ENCODE data around the gene CYP11A1.
"Not testable (repeated sequence)": the region's sequence is repeated elsewhere in the genome, so short reads cannot be mapped to it uniquely, and the experiment has no call there.

CYP11A1 gene

DNA sequence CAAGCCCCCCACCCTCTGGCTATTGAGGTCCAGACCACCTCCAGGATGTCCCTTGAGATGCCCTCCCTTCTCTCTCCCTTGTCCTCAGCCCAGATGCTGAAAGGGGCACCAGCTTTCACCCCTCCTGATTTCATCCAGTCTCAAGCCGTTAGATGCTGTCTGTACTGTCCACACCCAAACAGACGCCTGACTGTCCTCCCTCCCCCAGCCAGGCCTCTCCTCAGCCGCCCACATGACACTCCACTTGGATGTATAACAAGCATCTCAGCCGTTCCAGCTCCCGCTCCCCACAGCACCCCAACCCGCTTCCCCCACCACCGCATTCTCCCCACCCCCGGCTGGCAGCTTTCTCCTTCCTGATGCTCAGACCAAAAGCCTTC is 25.0 kb upstream of the CYP11A1 start:
- H3K4me3 ChIP-seq (ENCODE audit: low read length), result no peak overlapping the region
- no peaks in the 10 kb centered on the region for H3K27me3 ChIP-seq (ENCODE audit: control insufficient read depth, insufficient read depth, low read length)
- no peak overlapping the region for H3K27ac ChIP-seq (ENCODE audit: low read length)
- no peaks in the 10 kb centered on the region for H3K9me3 ChIP-seq (ENCODE audit: control insufficient read depth, low read depth, low read length)
- H3K4me1 ChIP-seq (ENCODE audit: control insufficient read depth, low read depth, low read length), result no peaks in the 10 kb centered on the region
- no peaks in the 10 kb centered on the region for H3K36me3 ChIP-seq (ENCODE audit: control insufficient read depth, low read depth, low read length)
- no peak overlapping the region for H3K9ac ChIP-seq (ENCODE audit: low read length)

GRCh38 chr15:74391582-74392450 is 24.4 kb upstream of the CYP11A1 start:
- H3K27ac ChIP-seq (ENCODE audit: low read length), result no peak overlapping the region
- no peaks in the 10 kb centered on the region for H3K4me1 ChIP-seq (ENCODE audit: control insufficient read depth, low read depth, low read length)
- H3K36me3 ChIP-seq (ENCODE audit: control insufficient read depth, low read depth, low read length), result no peaks in the 10 kb centered on the region
- no peaks in the 10 kb centered on the region for H3K27me3 ChIP-seq (ENCODE audit: control insufficient read depth, insufficient read depth, low read length)
- no peak overlapping the region for H3K9ac ChIP-seq (ENCODE audit: low read length)
- H3K4me3 ChIP-seq (ENCODE audit: low read length), result no peak overlapping the region
- no peaks in the 10 kb centered on the region for H3K9me3 ChIP-seq (ENCODE audit: control insufficient read depth, low read depth, low read length)

DNA sequence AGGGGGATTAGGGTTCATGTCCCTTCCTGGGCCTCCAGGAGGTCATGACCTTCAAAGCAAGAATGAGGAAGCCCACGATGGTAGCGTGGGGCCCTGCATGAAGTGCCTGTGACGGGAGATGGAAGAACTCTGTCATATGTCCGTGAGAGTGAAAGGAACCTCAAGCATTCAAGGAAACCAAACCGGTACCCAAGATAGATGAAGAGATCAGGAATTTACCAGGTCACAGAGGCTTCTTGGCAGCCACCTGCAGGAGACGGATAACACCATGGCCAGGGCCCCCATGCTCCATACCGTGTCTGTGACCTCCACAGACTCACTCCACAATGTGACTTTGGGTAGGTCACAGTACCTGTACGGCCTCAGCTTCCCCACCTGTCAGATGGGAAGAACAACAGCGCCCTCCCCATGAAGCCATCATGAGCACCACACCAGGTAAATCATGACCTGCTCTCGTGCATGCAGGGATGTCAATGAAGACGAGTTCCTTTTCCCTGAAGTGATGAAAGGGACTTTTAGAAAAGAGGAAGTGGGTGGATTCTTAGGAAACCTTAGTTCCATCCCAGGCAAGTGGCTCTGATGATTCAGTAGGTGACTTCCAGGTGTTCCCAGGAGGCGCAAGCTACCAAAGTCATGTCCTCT is 23.3 kb upstream of the CYP11A1 start:
- H3K4me1 ChIP-seq (ENCODE audit: control insufficient read depth, low read depth, low read length), result peaks cover 4% of the 10 kb centered on the region
- H3K36me3 ChIP-seq (ENCODE audit: control insufficient read depth, low read depth, low read length), result no peaks in the 10 kb centered on the region
- no peak overlapping the region for H3K9ac ChIP-seq (ENCODE audit: low read length)
- H3K9me3 ChIP-seq (ENCODE audit: control insufficient read depth, low read depth, low read length), result no peaks in the 10 kb centered on the region
- H3K27ac ChIP-seq (ENCODE audit: low read length), result no peak overlapping the region
- H3K4me3 ChIP-seq (ENCODE audit: low read length), result no peak overlapping the region
- no peaks in the 10 kb centered on the region for H3K27me3 ChIP-seq (ENCODE audit: control insufficient read depth, insufficient read depth, low read length)

DNA sequence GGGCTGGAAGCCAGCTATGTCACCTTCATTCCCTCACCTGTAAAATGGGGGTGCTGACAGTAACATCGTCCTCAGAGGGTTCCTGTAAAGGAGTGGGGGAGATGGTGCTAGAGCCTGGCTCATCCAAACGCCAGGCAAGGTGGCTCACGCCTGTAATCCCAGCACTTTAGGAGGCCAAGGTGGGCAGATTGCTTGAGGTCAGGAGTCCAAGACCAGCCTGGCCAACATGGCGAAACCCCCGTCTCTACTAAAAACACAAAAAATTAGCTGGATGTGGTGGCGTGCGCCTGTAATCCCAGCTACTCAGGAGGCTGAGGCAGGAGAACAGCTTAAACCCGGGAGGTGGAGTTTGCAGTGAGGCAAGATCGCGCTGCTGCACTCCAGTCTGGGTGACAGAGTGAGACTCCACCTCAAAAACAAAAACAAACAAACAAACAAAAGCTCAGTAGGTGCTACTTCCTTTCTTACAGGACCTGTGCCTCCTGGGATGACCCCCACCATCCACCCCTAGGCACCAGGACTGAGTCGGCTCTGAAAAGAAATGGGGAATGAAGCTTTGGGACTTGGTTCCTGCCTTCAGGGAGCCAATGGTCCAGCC is 22.7 kb upstream of the CYP11A1 start:
- H3K4me1 ChIP-seq (ENCODE audit: control insufficient read depth, low read depth, low read length); H3K27me3 ChIP-seq (ENCODE audit: control insufficient read depth, insufficient read depth, low read length); H3K36me3 ChIP-seq (ENCODE audit: control insufficient read depth, low read depth, low read length); H3K27ac ChIP-seq (ENCODE audit: low read length); H3K4me3 ChIP-seq (ENCODE audit: low read length); H3K9ac ChIP-seq (ENCODE audit: low read length); H3K9me3 ChIP-seq (ENCODE audit: control insufficient read depth, low read depth, low read length): not testable (repeated sequence)

DNA sequence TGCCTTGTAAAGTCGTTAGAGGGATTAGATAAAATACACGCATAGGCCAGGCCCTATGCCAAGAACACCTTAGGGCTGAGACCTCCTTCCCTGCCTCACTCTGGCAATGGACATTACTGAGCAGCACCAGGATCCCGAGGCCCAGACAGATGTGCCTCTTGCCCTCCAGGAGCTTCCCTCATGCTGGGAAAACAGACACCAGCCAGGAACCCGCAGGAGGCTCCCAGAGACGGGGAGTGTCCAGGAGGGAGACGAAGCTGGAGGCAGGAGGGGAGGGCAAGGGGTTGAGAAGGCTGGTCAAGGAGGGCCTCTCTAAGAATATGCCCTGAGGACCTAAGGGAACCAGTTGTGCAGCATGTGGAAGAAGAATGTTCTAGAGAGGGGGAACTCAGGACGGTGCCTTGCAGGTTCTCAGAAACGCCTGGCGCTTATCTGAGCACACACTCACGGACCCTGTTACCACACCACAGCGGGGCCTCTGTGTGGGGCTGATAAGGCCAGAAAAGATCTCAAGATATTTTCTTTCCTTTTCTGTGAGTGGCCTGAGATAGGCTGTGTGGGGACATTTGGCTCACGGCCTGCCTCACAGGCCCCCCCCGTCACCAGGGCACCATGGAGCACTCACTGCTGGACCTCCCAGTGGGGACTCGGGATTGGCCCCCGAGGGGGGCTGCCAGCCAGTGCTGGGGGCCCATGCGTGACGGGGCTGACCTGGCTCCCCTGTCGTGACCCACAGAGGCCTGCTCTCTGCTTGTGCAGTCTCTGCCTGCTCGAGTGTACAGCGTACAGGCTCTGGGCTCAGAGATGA is 22.0 kb upstream of the CYP11A1 start:
- Histone ChIP-seq H3K4me3 (ENCODE audit: low read length) (no peak overlapping the region), H3K4me1 (ENCODE audit: control insufficient read depth, low read depth, low read length) (peaks cover 8% of the 10 kb centered on the region), H3K27me3 (ENCODE audit: control insufficient read depth, insufficient read depth, low read length) (no peaks in the 10 kb centered on the region), H3K36me3 (ENCODE audit: control insufficient read depth, low read depth, low read length) (no peaks in the 10 kb centered on the region), H3K27ac (ENCODE audit: low read length) (no peak overlapping the region), H3K9me3 (ENCODE audit: control insufficient read depth, low read depth, low read length) (no peaks in the 10 kb centered on the region), H3K9ac (ENCODE audit: low read length) (no peak overlapping the region)

DNA sequence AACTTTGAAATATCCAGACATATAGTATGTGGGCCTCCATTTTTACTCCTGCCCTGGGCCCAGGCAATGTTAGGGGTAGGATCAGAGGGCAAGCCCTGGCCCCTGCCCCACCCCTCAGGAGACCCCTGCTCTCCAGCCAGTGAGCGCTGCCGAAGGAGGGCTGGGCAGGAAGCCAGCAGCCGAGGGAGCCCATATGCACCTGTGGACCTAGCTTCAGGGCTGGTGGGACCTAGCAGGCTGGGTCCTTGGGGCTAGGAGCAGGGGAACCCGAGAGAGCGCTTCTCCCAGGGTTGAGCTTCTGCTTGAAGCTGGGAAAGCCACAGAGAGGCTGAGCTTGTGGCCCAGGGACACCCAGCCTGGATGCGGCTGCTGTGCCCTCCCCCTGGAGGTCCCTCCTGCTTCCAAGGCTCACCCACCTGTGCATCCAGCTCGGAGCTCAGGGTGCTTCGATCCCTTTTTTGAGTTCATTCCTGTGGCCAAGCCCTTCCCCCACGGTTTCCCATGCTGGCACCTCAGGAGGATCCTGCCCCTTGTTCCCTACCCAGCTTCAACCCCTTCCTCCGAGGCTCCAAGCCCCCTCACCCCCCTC is 21.0 kb upstream of the CYP11A1 start:
- peaks cover 8% of the 10 kb centered on the region for H3K4me1 ChIP-seq (ENCODE audit: control insufficient read depth, low read depth, low read length)
- H3K9me3 ChIP-seq (ENCODE audit: control insufficient read depth, low read depth, low read length), result no peaks in the 10 kb centered on the region
- no peaks in the 10 kb centered on the region for H3K27me3 ChIP-seq (ENCODE audit: control insufficient read depth, insufficient read depth, low read length)
- no peaks in the 10 kb centered on the region for H3K36me3 ChIP-seq (ENCODE audit: control insufficient read depth, low read depth, low read length)
- H3K4me3 ChIP-seq (ENCODE audit: low read length), result no peak overlapping the region
- H3K9ac ChIP-seq (ENCODE audit: low read length), result no peak overlapping the region
- H3K27ac ChIP-seq (ENCODE audit: low read length), result no peak overlapping the region

DNA sequence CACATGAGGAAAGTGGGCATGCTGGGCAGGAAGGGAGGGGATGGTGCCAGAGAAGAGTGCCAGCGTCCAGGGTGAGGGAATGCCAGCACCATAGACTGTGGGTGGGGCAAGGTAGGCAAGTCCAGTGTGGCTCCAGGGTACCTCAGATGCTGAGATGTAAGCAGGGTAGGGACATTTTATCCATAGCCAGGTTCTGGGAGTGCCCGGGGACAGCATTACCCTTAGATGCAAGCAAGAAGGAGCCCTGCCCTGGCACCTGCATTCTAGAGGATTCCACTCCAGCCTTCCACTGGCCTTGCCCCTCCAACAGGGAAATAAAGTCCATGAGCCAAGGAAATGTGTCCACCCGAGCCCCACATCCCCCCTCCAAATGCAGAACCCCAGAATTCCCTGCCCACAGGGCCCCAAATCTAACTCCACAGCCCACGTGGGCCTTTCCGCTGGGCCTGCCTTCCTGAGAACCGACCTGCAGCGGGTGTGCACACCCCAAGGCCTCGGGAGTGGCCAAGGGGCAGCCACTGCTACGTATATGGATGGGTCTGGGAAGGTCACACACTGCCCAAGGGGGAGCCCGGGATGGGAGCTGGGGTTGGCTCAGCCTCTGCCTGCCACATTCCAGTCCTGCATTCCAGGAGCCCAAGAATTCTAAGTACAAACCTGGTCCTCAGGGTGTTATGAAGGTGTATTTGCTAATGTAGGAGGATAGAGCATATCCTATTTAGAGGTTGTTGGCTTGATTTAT is 20.3 kb upstream of the CYP11A1 start:
- Histone ChIP-seq H3K4me3 (ENCODE audit: low read length) (no peak overlapping the region), H3K9me3 (ENCODE audit: control insufficient read depth, low read depth, low read length) (no peaks in the 10 kb centered on the region), H3K9ac (ENCODE audit: low read length) (no peak overlapping the region), H3K4me1 (ENCODE audit: control insufficient read depth, low read depth, low read length) (peaks cover 8% of the 10 kb centered on the region), H3K27ac (ENCODE audit: low read length) (no peak overlapping the region), H3K27me3 (ENCODE audit: control insufficient read depth, insufficient read depth, low read length) (no peaks in the 10 kb centered on the region), H3K36me3 (ENCODE audit: control insufficient read depth, low read depth, low read length) (no peaks in the 10 kb centered on the region)

DNA sequence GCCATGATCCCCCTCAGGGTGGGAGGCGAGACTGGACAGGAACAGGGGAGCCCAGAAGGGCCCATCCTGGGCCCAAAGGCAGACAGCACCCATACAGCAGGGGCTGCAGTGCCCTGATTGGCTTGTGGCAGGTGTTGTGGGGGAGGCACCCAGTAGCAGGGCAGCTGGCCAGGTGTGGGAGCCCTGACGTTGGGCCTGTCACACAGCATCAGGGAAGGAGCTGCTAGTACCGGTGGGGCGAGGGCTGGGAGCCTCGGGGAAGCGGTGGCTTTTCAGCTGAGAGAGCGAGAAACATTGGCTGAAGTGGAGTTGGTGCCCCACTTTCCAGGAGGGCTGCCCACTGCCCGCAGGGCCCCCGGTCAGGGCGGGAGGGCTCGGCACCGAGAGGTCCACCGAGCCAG is 19.7 kb upstream of the CYP11A1 start:
- H3K27me3 ChIP-seq (ENCODE audit: control insufficient read depth, insufficient read depth, low read length), result no peaks in the 10 kb centered on the region
- H3K36me3 ChIP-seq (ENCODE audit: control insufficient read depth, low read depth, low read length), result no peaks in the 10 kb centered on the region
- H3K9me3 ChIP-seq (ENCODE audit: control insufficient read depth, low read depth, low read length), result no peaks in the 10 kb centered on the region
- H3K4me1 ChIP-seq (ENCODE audit: control insufficient read depth, low read depth, low read length), result peaks cover 8% of the 10 kb centered on the region
- no peak overlapping the region for H3K4me3 ChIP-seq (ENCODE audit: low read length)
- H3K9ac ChIP-seq (ENCODE audit: low read length), result no peak overlapping the region
- no peak overlapping the region for H3K27ac ChIP-seq (ENCODE audit: low read length)

DNA sequence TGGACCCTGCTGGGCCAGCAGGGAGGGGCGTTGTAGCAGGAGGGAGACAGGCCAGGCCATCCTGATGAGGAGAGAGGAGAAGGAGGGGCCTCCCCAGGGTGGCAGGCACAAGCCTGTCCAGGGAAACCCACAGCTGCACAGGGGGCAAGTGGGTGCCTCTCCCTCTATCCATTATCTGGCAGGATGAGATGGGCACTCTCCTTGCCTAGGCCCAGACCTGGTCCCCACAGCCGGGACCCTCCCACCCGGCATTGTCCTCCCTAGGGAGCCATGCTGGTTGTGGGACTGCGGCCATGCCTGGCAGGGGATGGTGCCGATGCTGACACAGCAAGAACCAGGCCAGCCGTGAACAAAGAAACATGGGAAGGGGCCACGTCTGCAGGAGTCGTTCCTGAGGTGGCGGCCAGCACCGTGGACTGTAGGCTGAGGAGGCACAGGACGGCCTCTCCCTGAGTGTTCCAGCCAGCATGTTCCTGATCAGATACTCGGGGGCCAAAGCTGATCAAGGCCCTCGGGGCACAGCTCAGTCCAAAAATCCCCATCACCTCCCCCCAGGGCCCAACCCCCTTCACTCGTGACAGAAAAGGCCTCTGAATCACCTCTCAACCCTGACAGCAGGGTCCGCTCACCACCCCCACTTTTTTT is 19.2 kb upstream of the CYP11A1 start:
- Histone ChIP-seq H3K4me1 (ENCODE audit: control insufficient read depth, low read depth, low read length) (peaks cover 8% of the 10 kb centered on the region), H3K9me3 (ENCODE audit: control insufficient read depth, low read depth, low read length) (no peaks in the 10 kb centered on the region), H3K27me3 (ENCODE audit: control insufficient read depth, insufficient read depth, low read length) (no peaks in the 10 kb centered on the region), H3K27ac (ENCODE audit: low read length) (no peak overlapping the region), H3K4me3 (ENCODE audit: low read length) (no peak overlapping the region), H3K36me3 (ENCODE audit: control insufficient read depth, low read depth, low read length) (no peaks in the 10 kb centered on the region), H3K9ac (ENCODE audit: low read length) (no peak overlapping the region)

GRCh38 chr15:74385733-74386132 is 18.3 kb upstream of the CYP11A1 start:
- Histone ChIP-seq H3K27me3 (ENCODE audit: control insufficient read depth, insufficient read depth, low read length) (no peaks in the 10 kb centered on the region), H3K27ac (ENCODE audit: low read length) (no peak overlapping the region), H3K9me3 (ENCODE audit: control insufficient read depth, low read depth, low read length) (no peaks in the 10 kb centered on the region), H3K4me1 (ENCODE audit: control insufficient read depth, low read depth, low read length) (peaks cover 8% of the 10 kb centered on the region), H3K9ac (ENCODE audit: low read length) (no peak overlapping the region), H3K36me3 (ENCODE audit: control insufficient read depth, low read depth, low read length) (no peaks in the 10 kb centered on the region), H3K4me3 (ENCODE audit: low read length) (no peak overlapping the region)

All from iPS-18a (cell line).